Activated naive CD4-positive, alpha-beta T cell treated with anti-CD3 and anti-CD28 coated beads for 36 hours (primary cell): ENCODE measurements around the gene SKP2. TPM values are rescaled to one million over a fixed set of nuclear protein-coding genes. Genes with fewer than 3 reads are reported as not detected.

Source experiments
- CTCF ChIA-PET: fragments of 350-600 bp; sonication (Branson Sonifier 250); formaldehyde crosslinking; loops from one replicate; lab custom pipeline; 2021; ENCODE audit warnings: antibody characterized with exemption; lab: Charles Lee
- DNase-seq: peaks from one replicate; pipeline ENCODE4 v3.0.0-alpha.2; 2020
- H3K27ac Mint-ChIP-seq: one replicate; pipeline ENCODE4 v1.8.0; 2021; ENCODE audit warnings: mild to moderate bottlenecking, mixed read lengths
- H3K27me3 Mint-ChIP-seq: one replicate; pipeline ENCODE4 v1.8.0; 2021; ENCODE audit warnings: low read depth, mixed read lengths
- H3K36me3 Mint-ChIP-seq: one replicate; pipeline ENCODE4 v1.8.0; 2021; ENCODE audit warnings: low read depth, mixed read lengths
- H3K4me1 Mint-ChIP-seq: one replicate; pipeline ENCODE4 v1.8.0; 2021; ENCODE audit warnings: low read depth, mixed read lengths
- H3K4me3 Mint-ChIP-seq: one replicate; pipeline ENCODE4 v1.8.0; 2021; ENCODE audit warnings: mild to moderate bottlenecking, moderate library complexity, mixed read lengths
- H3K9me3 Mint-ChIP-seq: one replicate; pipeline ENCODE4 v1.8.0; 2021; ENCODE audit warnings: mixed read lengths
- intact Hi-C: fragments of 100-400 bp; cut with micrococcal nuclease; formaldehyde crosslinking; loops from one replicate; pipeline ENCODE4 v1.15.1; 2023
- microRNA-seq: library from miRNA; unstranded; fragments of <30 nt; microRNA quantifications from one replicate; pipeline ENCODE4 v1.2.0, GENCODE V29; 2022; ENCODE audit warnings: borderline microRNAs expressed, borderline replicate concordance
- total RNA-seq, 2 experiments: library from RNA; stranded (reverse); gene quantifications; one replicate each; pipeline ENCODE4 v1.2.3, GENCODE V29; 2021

Gene SKP2
- total RNA-seq, 2 experiments from 2014 or later: 44.4 to 48.1 TPM

GRCh38 chr5:36209664-36210063 is 57.8 kb downstream of the SKP2 start:
- H3K4me1 Mint-ChIP-seq: no peaks in the 10 kb centered on the region
- H3K27ac Mint-ChIP-seq: no peak overlapping the region
- intact Hi-C loops: no loop called here
- no peak overlapping the region for H3K4me3 Mint-ChIP-seq
- H3K27me3 Mint-ChIP-seq: no peaks in the 10 kb centered on the region
- CTCF ChIA-PET: no interaction called here
- DNase-seq: no peak
- H3K36me3 Mint-ChIP-seq: peaks cover 13% of the 10 kb centered on the region
- H3K9me3 Mint-ChIP-seq: no peaks in the 10 kb centered on the region

- intact Hi-C loops: no loop called here
- CTCF ChIA-PET: no interaction called here
- DNase-seq: no peak
- no peak overlapping the region for H3K4me3 Mint-ChIP-seq
- H3K4me1 Mint-ChIP-seq: no peaks in the 10 kb centered on the region
- no peaks in the 10 kb centered on the region for H3K9me3 Mint-ChIP-seq
- H3K27ac Mint-ChIP-seq: no peak overlapping the region
- no peaks in the 10 kb centered on the region for H3K27me3 Mint-ChIP-seq
- peaks cover 13% of the 10 kb centered on the region for H3K36me3 Mint-ChIP-seq
Measured at GRCh38 chr5:36214436-36214835, 62.5 kb downstream of the SKP2 start.

- intact Hi-C loops: no loop called here
- H3K36me3 Mint-ChIP-seq: peaks cover 14% of the 10 kb centered on the region
- no peaks in the 10 kb centered on the region for H3K4me1 Mint-ChIP-seq
- no peak for DNase-seq
- H3K27ac Mint-ChIP-seq: no peak overlapping the region
- H3K4me3 Mint-ChIP-seq: no peak overlapping the region
- CTCF ChIA-PET: interaction anchor here (1.1 kb wide), 1 partner anchor 9 kb away, joined by 3 read pairs; no protein-coding TSS in a partner anchor
- H3K27me3 Mint-ChIP-seq: no peaks in the 10 kb centered on the region
- no peaks in the 10 kb centered on the region for H3K9me3 Mint-ChIP-seq
Measured at GRCh38 chr5:36215910-36216309, 64.0 kb downstream of the SKP2 start.

GRCh38 chr5:36217567-36217966 is 65.7 kb downstream of the SKP2 start:
- H3K27me3 Mint-ChIP-seq: no peaks in the 10 kb centered on the region
- no peak overlapping the region for H3K4me3 Mint-ChIP-seq
- DNase-seq: no peak
- no peaks in the 10 kb centered on the region for H3K9me3 Mint-ChIP-seq
- H3K36me3 Mint-ChIP-seq: peaks cover 17% of the 10 kb centered on the region
- CTCF ChIA-PET: interaction anchor here (0.6 to 1.4 kb wide), 3 partner anchors 24 to 290 kb away, joined by 3 to 5 read pairs (median 3); partner anchors contain the start of gene NADK2
- H3K27ac Mint-ChIP-seq: no peak overlapping the region
- intact Hi-C loops: no loop called here
- no peaks in the 10 kb centered on the region for H3K4me1 Mint-ChIP-seq

GRCh38 chr5:36217988-36218387 is 66.1 kb downstream of the SKP2 start:
- intact Hi-C loops: no loop called here
- Mint-ChIP-seq H3K9me3 (no peaks in the 10 kb centered on the region), H3K36me3 (peaks cover 17% of the 10 kb centered on the region), H3K27me3 (no peaks in the 10 kb centered on the region), H3K27ac (no peak overlapping the region), H3K4me1 (no peaks in the 10 kb centered on the region), H3K4me3 (no peak overlapping the region)
- no peak for DNase-seq
- CTCF ChIA-PET: interaction anchor here (0.8 to 1.4 kb wide), 2 partner anchors 24 to 139 kb away, joined by 3 to 5 read pairs; partner anchors contain the start of gene NADK2

- CTCF ChIA-PET: interaction anchor here (0.6 kb wide), 1 partner anchor 47 kb away, joined by 3 read pairs; no protein-coding TSS in a partner anchor
- intact Hi-C loops: no loop called here
- Mint-ChIP-seq H3K36me3 (peaks cover 19% of the 10 kb centered on the region), H3K27ac (no peak overlapping the region), H3K27me3 (no peaks in the 10 kb centered on the region), H3K4me1 (no peaks in the 10 kb centered on the region), H3K4me3 (no peak overlapping the region), H3K9me3 (no peaks in the 10 kb centered on the region)
- DNase-seq: no peak
Measured at GRCh38 chr5:36222620-36223019, 70.7 kb downstream of the SKP2 start.

GRCh38 chr5:36227046-36227445 is 75.1 kb downstream of the SKP2 start:
- Mint-ChIP-seq H3K4me3 (no peak overlapping the region), H3K9me3 (no peaks in the 10 kb centered on the region), H3K27me3 (no peaks in the 10 kb centered on the region), H3K36me3 (peaks cover 5% of the 10 kb centered on the region), H3K27ac (no peak overlapping the region), H3K4me1 (no peaks in the 10 kb centered on the region)
- DNase-seq: no peak
- CTCF ChIA-PET: interaction anchor here (1.7 kb wide), 1 partner anchor 14 kb away, joined by 6 read pairs; the partner anchor contains the start of gene NADK2
- intact Hi-C loops: no loop called here

GRCh38 chr5:36228505-36228904 is 76.6 kb downstream of the SKP2 start:
- DNase-seq: no peak
- intact Hi-C loops: no loop called here
- no peaks in the 10 kb centered on the region for H3K9me3 Mint-ChIP-seq
- CTCF ChIA-PET: interaction anchor here (0.9 to 1.7 kb wide), 2 partner anchors 12 to 152 kb away, joined by 3 to 6 read pairs; partner anchors contain the start of gene NADK2
- no peak overlapping the region for H3K4me3 Mint-ChIP-seq
- H3K27me3 Mint-ChIP-seq: no peaks in the 10 kb centered on the region
- H3K36me3 Mint-ChIP-seq: peaks cover 5% of the 10 kb centered on the region
- H3K4me1 Mint-ChIP-seq: no peaks in the 10 kb centered on the region
- H3K27ac Mint-ChIP-seq: no peak overlapping the region

- DNase-seq: no peak
- Mint-ChIP-seq H3K4me1 (no peaks in the 10 kb centered on the region), H3K27ac (no peak overlapping the region), H3K36me3 (peaks cover 4% of the 10 kb centered on the region), H3K9me3 (no peaks in the 10 kb centered on the region), H3K27me3 (no peaks in the 10 kb centered on the region), H3K4me3 (no peak overlapping the region)
- intact Hi-C loops: no loop called here
- CTCF ChIA-PET: interaction anchor here (1.5 kb wide), 1 partner anchor 12 kb away, joined by 3 read pairs; no protein-coding TSS in a partner anchor
Measured at GRCh38 chr5:36230151-36230790, 78.4 kb downstream of the SKP2 start.

- DNase-seq: no peak
- H3K27me3 Mint-ChIP-seq: no peaks in the 10 kb centered on the region
- H3K36me3 Mint-ChIP-seq: peaks cover 2% of the 10 kb centered on the region
- H3K27ac Mint-ChIP-seq: no peak overlapping the region
- H3K9me3 Mint-ChIP-seq: no peaks in the 10 kb centered on the region
- H3K4me1 Mint-ChIP-seq: peaks cover 5% of the 10 kb centered on the region
- intact Hi-C loops: no loop called here
- CTCF ChIA-PET: no interaction called here
- no peak overlapping the region for H3K4me3 Mint-ChIP-seq
Measured at GRCh38 chr5:36232533-36232932, 80.6 kb downstream of the SKP2 start.

Small RNA genes lying within 50 kb of the gene (microRNA-seq; reads per million reads assigned to microRNA genes)
- 16.5 reads per million, percentile 30 among the genes with 10 or more reads in this experiment for gene MIR580

Other genes starting within 250 kb of the SKP2 start
- gene CAPSL, start 213.5 kb upstream of the SKP2 start, total RNA-seq: 1 to 10 TPM; 1.8 TPM
- gene UGT3A1, start 160.7 kb upstream of the SKP2 start, total RNA-seq: not detected
- not detected for gene UGT3A2, start 85.2 kb upstream of the SKP2 start, total RNA-seq
- gene LMBRD2, start 224 bp upstream of the SKP2 start, total RNA-seq: 1 to 10 TPM; 7.6 to 8.0 TPM
- 10 to 100 TPM; 19.9 to 20.0 TPM for gene NADK2, start 89.8 kb downstream of the SKP2 start, total RNA-seq
- under 1 TPM in 1 of 2 experiments, not detected in 1; 0.10 TPM for gene RANBP3L, start 149.8 kb downstream of the SKP2 start, total RNA-seq